ENCODE measurements around the gene MAP7. TPM values are rescaled to one million over a fixed set of nuclear protein-coding genes. Genes with fewer than 3 reads are reported as not detected.
"Not testable (repeated sequence)": the region's sequence is repeated elsewhere in the genome, so short reads cannot be mapped to it uniquely, and the experiment has no call there.

Gene MAP7
- total RNA-seq, 1 experiment from 2014 or later: not detected

DNA sequence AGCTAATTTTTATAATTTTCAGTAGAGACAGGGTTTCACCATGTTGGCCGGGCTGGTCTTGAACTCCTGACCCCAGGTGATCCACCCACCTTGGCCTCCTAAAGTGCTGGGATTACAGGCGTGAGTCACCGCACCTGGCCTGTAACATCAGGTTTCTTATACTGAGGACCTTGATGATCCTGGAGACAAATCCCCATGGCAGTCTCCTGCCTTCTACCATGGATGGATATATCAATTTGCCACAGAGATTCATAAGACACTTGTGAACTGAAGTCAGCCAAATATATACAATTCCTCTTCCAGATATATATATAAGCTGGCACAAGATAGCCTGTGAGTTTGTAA lies 60.6 kb downstream of the MAP7 start:
- in situ Hi-C loops (cut with HindIII; ENCODE audit: low sequenced_read_pairs); DNase-seq (ENCODE audit: low spot score): not testable (repeated sequence)

DNA sequence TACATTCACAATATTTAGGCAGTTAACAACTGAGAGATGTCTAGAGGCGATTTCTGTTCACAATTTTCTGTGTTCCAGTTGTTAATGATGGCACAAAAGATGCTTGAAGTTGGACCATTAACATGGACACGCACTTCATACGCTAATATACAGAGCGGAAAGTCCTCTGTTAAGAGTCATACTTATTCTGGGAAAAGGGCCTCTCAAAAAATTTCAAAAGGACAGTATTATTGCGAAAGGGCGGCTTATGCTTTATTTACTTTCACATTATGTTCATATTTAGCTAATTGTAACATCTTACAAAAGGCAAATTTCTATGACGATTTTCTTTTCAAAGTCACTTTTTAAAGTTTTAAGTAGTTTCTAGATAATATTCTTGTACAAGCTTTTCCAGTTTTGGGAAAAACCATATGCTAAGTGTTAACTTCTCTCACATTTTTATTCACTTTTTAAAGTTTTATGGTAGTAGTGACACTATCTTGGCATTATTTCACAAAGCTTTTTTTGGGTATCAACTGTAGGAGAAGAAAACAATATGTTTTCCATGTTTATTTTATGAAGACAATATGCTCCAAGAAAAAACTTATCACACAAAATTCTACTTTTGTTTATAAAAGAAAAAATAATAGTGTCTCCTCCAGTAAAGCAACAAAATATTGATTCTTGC lies 62.3 kb downstream of the MAP7 start:
- in situ Hi-C loops (cut with HindIII; ENCODE audit: low sequenced_read_pairs): no loop called here
- no peak for DNase-seq (ENCODE audit: low spot score)

- peak; percentile 97 for DNase-seq (ENCODE audit: low spot score)
- in situ Hi-C loops (cut with HindIII; ENCODE audit: low sequenced_read_pairs): no loop called here
These were observed 63.9 kb downstream of the MAP7 start for GRCh38 chr6:136486357-136486756.

GRCh38 chr6:136483906-136484305 lies 66.3 kb downstream of the MAP7 start:
- in situ Hi-C loops (cut with HindIII; ENCODE audit: low sequenced_read_pairs): no loop called here

DNA sequence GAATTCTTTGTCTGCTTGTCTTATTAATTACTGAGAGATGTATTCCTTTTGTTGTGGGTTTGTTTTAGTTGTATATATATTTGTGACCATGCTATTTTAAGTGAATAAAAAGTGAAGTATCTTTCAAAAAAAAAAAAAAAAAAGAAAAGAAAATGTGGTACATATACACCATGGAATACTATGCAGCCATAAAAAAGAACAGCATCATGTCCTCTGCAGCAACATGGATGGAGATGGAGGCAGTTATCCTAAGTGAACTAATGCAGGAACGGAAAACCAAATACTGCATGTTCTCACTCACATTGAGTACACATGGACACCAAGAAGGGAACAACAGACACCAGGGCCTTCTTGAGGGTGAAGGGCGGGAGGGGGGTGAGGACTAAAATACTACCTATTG lies 67.2 kb downstream of the MAP7 start:
- in situ Hi-C loops (cut with HindIII; ENCODE audit: low sequenced_read_pairs); DNase-seq (ENCODE audit: low spot score): not testable (repeated sequence)

More at GRCh38 chr6:136483906-136484305, 66.3 kb downstream of the MAP7 start:
- peak; percentile 62 for DNase-seq (ENCODE audit: low spot score)

DNA sequence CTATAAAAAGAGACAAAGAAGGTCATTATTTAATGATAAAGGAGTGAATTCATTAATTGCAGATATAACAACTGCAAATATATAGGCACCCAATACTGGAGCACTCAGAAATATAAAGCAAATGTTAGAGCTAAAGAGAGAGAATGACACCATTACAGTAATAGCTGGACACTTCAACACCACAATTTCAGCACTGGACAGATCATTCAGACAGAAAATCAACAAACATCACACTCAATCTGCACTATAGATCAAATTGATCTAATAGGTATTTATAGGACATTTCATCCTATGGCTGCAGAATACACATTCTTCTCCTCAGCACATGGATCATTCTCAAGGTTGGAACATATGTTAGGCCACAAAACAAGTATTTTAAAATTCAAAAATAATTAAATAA lies 72.7 kb downstream of the MAP7 start:
- in situ Hi-C loops (cut with HindIII; ENCODE audit: low sequenced_read_pairs): no loop called here
- no peak for DNase-seq (ENCODE audit: low spot score)

- no peak for DNase-seq (ENCODE audit: low spot score)
- in situ Hi-C loops (cut with HindIII; ENCODE audit: low sequenced_read_pairs): no loop called here
These were observed 74.5 kb downstream of the MAP7 start for GRCh38 chr6:136475686-136476085.

- DNase-seq (ENCODE audit: low spot score): peak; percentile 89
- in situ Hi-C loops (cut with HindIII; ENCODE audit: low sequenced_read_pairs): no loop called here
These were observed 76.0 kb downstream of the MAP7 start for GRCh38 chr6:136474241-136474640.

DNA sequence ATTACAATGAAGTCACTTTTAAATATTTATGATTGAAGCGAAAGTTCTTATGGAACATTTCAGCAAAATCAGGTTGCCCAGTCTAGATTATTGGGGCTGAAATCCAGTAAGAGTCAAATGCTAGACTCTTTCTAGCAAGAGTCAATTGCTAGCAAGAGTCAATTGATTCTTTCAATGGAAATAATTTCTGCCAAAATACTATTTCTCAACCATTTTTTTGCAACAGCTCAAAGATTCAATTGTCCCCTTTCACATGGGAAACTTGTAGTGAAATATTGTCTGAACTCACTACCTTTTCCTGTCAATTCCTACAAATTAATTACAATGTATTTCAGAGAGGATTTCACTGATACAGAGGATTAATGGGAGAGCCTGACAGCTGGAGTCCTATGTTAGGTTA lies 78.3 kb downstream of the MAP7 start:
- no peak for DNase-seq (ENCODE audit: low spot score)
- in situ Hi-C loops (cut with HindIII; ENCODE audit: low sequenced_read_pairs): no loop called here

- in situ Hi-C loops (cut with HindIII; ENCODE audit: low sequenced_read_pairs): no loop called here
- no peak for DNase-seq (ENCODE audit: low spot score)
These were observed 78.8 kb downstream of the MAP7 start for GRCh38 chr6:136471372-136471771.

DNA sequence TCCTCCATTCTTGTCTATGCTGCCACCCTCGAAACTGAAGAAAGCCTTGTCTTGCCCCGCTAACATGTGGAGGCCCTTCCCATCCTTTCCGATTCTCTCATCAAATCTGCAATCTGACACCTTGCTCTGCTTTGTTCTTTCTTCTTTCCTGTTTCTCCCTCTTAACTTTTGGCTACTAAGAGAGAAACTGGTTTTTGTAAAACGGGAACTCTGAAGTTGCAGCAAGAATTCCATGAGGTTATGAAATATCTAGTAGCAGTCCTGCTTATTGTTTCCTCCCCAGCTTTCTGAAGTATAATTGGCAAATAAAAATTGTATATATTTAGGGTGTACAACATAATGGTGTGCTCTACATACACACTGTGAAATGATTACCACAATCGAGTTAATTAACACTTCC lies 80.2 kb downstream of the MAP7 start:
- in situ Hi-C loops (cut with HindIII; ENCODE audit: low sequenced_read_pairs): no loop called here
- no peak for DNase-seq (ENCODE audit: low spot score)

DNA sequence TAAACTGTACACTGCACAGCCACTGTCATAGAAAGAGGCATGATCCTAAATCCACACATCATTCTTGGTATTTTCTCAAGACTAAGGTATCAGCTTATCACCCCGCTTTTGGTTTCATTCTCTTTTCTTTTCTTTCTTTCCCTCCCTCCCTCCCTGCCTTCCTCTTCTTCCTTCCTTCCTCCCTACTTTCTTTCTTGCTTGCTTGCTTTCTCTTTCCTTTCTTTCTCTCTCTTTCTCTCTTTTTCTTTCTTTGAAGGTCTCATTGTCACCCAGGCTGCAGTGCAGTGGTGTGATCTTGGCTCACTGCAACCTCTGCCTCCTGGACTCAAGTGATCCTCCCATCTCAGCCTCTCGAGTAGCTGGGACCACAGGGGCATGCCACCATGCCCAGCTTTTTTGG lies 81.1 kb downstream of the MAP7 start:
- DNase-seq (ENCODE audit: low spot score): no peak
- in situ Hi-C loops (cut with HindIII; ENCODE audit: low sequenced_read_pairs): no loop called here

DNA sequence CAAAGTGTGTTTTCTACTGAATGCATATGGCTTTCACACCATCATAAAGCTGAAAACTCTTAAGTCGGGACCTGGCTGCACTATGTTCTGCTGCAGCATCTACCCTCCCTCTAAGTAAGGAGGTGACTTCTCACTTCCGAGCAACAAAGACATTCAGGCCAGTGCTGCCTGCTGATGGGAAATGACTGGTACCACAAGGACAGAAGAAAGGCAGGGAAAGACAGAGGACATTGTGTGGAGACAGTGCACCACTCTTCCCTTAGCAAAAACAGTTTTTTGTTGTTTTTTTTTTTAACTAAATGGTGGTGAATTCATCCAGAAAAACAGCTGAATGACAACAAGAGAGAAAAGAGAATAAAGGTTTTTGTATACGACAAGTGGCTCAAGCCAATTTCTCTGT lies 81.5 kb downstream of the MAP7 start:
- in situ Hi-C loops (cut with HindIII; ENCODE audit: low sequenced_read_pairs): no loop called here
- no peak for DNase-seq (ENCODE audit: low spot score)

DNA sequence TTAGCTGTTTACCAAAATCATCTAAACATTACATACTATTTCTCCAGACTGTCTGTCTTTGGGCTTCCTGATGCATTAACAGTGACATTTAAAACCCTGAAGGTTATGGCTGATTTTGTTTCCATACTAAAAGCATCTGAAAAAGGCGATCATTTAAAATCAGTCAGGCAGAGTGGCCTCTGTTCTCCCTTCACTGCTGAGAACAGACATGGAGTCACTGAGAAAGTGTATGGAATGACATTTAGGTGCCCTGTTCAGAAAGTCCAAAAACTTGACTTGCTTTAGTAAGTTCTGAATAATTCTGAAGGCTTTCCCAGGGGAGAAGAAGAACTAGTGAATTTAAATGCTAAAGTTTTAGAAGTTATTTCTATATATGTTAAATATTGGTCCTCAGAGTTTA lies 83.0 kb downstream of the MAP7 start:
- no peak for DNase-seq (ENCODE audit: low spot score)
- in situ Hi-C loops (cut with HindIII; ENCODE audit: low sequenced_read_pairs): no loop called here

- in situ Hi-C loops (cut with HindIII; ENCODE audit: low sequenced_read_pairs): no loop called here
- peak; percentile 51 for DNase-seq (ENCODE audit: low spot score)
These were observed 83.4 kb downstream of the MAP7 start for GRCh38 chr6:136466777-136467176.

DNA sequence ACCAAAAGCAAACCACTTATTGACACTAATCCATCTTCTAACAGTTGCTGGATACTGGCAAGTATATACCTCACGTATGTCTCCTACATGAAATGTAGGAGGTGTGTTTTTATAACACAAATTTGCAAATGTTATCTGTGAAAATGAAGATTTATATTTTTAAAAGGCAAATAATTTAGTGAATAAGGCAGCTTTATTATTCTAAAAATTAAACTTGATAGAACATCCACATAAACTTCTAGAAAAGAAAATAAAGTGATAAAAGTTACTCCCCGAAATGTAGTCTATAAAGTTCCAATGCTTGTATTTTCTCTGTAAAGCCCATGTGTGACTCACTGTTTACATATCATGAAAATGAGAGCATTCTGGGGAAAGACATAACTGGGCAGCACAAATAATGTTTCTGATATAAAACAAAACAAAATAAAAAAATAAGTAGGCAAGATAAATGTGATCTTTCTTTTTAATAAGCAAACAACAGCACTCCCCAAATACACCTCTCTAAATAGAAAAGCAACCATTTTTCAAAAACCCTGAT lies 84.4 kb downstream of the MAP7 start:
- in situ Hi-C loops (cut with HindIII; ENCODE audit: low sequenced_read_pairs): no loop called here
- no peak for DNase-seq (ENCODE audit: low spot score)

DNA sequence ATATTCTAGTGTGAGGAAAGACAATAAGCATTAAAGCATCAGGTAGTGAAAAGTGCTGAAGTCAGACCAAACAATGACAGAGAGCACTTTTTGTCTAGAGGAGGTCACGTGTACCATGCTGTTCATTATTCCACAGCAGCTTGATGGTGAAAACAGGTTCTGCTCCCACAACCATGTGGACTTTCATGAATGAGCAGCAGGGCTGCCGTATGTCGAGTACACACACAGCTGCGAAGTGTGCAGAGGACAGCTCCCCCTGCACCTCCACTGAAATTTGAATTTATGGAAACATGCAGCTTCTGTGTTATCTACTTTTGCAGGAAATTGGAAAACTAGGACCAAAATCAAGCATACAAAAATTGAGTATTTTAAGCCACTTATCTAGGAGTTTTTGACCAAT lies 85.3 kb downstream of the MAP7 start:
- peak; percentile 70 for DNase-seq (ENCODE audit: low spot score)
- in situ Hi-C loops (cut with HindIII; ENCODE audit: low sequenced_read_pairs): no loop called here

GRCh38 chr6:136464148-136464547 lies 86.1 kb downstream of the MAP7 start:
- DNase-seq (ENCODE audit: low spot score): no peak
- in situ Hi-C loops (cut with HindIII; ENCODE audit: low sequenced_read_pairs): no loop called here

GRCh38 chr6:136463743-136464142 lies 86.5 kb downstream of the MAP7 start:
- DNase-seq (ENCODE audit: low spot score): no peak
- in situ Hi-C loops (cut with HindIII; ENCODE audit: low sequenced_read_pairs): no loop called here

- in situ Hi-C loops (cut with HindIII; ENCODE audit: low sequenced_read_pairs): no loop called here
These were observed 103.5 kb downstream of the MAP7 start for GRCh38 chr6:136446579-136447187.

GRCh38 chr6:136446145-136446544 lies 104.1 kb downstream of the MAP7 start:
- DNase-seq (ENCODE audit: low spot score): no peak
- in situ Hi-C loops (cut with HindIII; ENCODE audit: low sequenced_read_pairs): no loop called here

More at GRCh38 chr6:136446579-136447187, 103.5 kb downstream of the MAP7 start:
- DNase-seq (ENCODE audit: low spot score): no peak
